ENCODE results near the gene COA1.

COA1 gene

DNA sequence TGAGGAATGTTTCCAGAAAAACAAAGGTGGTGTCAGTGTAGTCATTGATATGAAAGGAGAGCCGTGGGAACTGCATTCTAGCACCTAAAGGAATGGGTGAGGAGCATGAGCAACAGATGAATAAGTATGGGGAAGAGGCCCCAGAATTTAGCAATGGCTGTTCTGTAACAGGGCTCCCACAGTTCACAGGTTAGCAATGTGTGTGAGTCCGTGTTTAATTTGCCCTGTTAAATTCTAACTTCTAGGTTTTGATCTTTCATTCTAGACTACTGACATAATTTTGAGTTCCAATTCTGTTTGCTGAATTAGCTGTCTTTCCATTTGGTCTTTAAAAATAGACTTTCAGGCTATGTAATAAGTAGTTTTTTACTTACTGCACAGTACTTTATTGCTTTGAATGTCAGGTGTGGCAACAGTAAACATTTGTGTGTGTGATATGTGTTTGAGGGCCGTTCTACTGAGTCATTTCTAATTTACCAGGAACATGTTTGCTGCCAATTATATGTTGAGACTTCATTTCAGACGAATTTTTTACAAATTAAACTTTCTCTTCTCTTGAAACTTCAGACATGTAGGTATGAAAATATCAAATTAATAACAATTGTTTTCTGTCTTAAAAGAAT, 137.7 kb downstream of the COA1 start:
- no peaks in the 10 kb centered on the region for H3K9me3 Mint-ChIP-seq
- no peak for ATAC-seq (replicated peaks; ENCODE audit: extremely low read depth, poor library complexity, severe bottlenecking)
- peaks cover 48% of the 10 kb centered on the region for H3K36me3 Mint-ChIP-seq (ENCODE audit: insufficient read depth)
- peak overlapping the region; percentile 78 for H3K27ac Mint-ChIP-seq (ENCODE audit: low read depth)
- peak overlapping the region; percentile 59 for H3K4me3 Mint-ChIP-seq
- DNase-seq (ENCODE audit: low spot score in 2 of 2): no peak
- no peaks in the 10 kb centered on the region for H3K27me3 Mint-ChIP-seq
- H3K4me1 Mint-ChIP-seq: peaks cover 85% of the 10 kb centered on the region

GRCh38 chr7:43590862-43591557, 138.3 kb downstream of the COA1 start:
- H3K4me1 Mint-ChIP-seq: peaks cover 86% of the 10 kb centered on the region
- no peaks in the 10 kb centered on the region for H3K9me3 Mint-ChIP-seq
- ATAC-seq (replicated peaks; ENCODE audit: extremely low read depth, poor library complexity, severe bottlenecking) (no peak), DNase-seq (ENCODE audit: low spot score in 2 of 2) (no peak)
- H3K36me3 Mint-ChIP-seq (ENCODE audit: insufficient read depth): peaks cover 46% of the 10 kb centered on the region
- H3K4me3 Mint-ChIP-seq: peak overlapping the region; percentile 59
- H3K27me3 Mint-ChIP-seq: no peaks in the 10 kb centered on the region
- peak overlapping the region; percentile 78 for H3K27ac Mint-ChIP-seq (ENCODE audit: low read depth)

DNA sequence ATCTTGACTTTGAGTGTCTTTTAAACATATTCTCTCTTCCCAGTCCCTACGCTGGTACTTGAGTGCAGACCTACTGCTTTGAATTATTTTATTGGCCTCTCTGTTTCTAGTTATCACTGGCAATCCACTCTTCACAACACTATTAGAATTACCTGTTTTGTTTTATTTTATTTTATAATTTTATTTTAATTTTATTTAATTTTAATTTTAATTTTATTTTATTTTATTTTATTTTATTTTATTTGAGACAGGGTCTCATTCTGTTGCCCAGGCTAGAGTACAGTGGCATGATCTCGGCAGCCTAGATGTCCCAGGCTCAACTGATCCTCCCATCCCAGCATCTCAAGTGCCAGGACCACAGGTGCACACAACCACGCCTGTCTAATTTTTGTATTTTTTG, 139.6 kb downstream of the COA1 start:
- DNase-seq (ENCODE audit: low spot score in 2 of 2) (no peak), ATAC-seq (replicated peaks; ENCODE audit: extremely low read depth, poor library complexity, severe bottlenecking) (no peak)
- Mint-ChIP-seq H3K9me3 (no peaks in the 10 kb centered on the region), H3K4me3 (peak overlapping the region; percentile 59), H3K4me1 (peaks cover 81% of the 10 kb centered on the region), H3K27me3 (no peaks in the 10 kb centered on the region), H3K27ac (ENCODE audit: low read depth) (peak overlapping the region; percentile 78), H3K36me3 (ENCODE audit: insufficient read depth) (peaks cover 51% of the 10 kb centered on the region)

All from central memory CD8-positive, alpha-beta T cell (primary cell).